Ovary (tissue), 9 donors: ENCODE data around the gene CAMSAP3. TPM values are rescaled to one million over a fixed set of nuclear protein-coding genes. Genes with fewer than 3 reads are reported as not detected.

Experiments
- DNase-seq, 5 donors: peaks; one replicate each; pipeline ENCODE4 v3.0.0-alpha.2; 2019 to 2020
- H3K27ac ChIP-seq, 2 donors: fragments of 200-600 bp; one replicate each; pipeline versions ENCODE4 v1.5.1 to v1.8.0; 2019 to 2022
- H3K27me3 ChIP-seq: fragments of 200-600 bp; one replicate; pipeline ENCODE4 v1.8.0; 2022
- H3K36me3 ChIP-seq: fragments of 200-600 bp; sonication (generic); one replicate; pipeline ENCODE4 v1.5.1; 2019
- H3K4me1 ChIP-seq: one replicate; pipeline ENCODE4 v1.8.1; 2013; ENCODE audit warnings: mild to moderate bottlenecking, moderate library complexity; ENCODE audit not compliant: insufficient read depth
- H3K4me3 ChIP-seq: fragments of 200-600 bp; sonication (generic); one replicate; pipeline ENCODE4 v1.5.1; 2017
- H3K9me3 ChIP-seq, 2 donors: fragments of 200-600 bp in 1 of 2; sonication (generic) in 1 of 2; one replicate each; pipeline versions ENCODE4 v1.5.1 to v1.8.1; 2013 to 2019; ENCODE audit warnings: mild to moderate bottlenecking in 1 of 2, moderate library complexity in 1 of 2
- CTCF ChIP-seq, 3 donors: fragments of 450-650 bp in 2 of 3; fragments of 200-600 bp in 1 of 3; IDR thresholded peaks; one replicate each; pipeline versions ENCODE4 v1.5.1 to v1.8.0; 2016 to 2022; ENCODE audit warnings: antibody characterized with exemption in 3 of 3, mild to moderate bottlenecking in 1 of 3
- EP300 ChIP-seq: sonication (generic); formaldehyde crosslinking; IDR thresholded peaks from one replicate; pipeline ENCODE4 v1.6.1; 2017; ENCODE audit warnings: antibody characterized with exemption
- POLR2A ChIP-seq: fragments of 450-650 bp; IDR thresholded peaks from one replicate; pipeline ENCODE4 v1.6.1; 2017; ENCODE audit warnings: antibody characterized with exemption, mild to moderate bottlenecking, moderate library complexity
- WGBS, 3 donors: extraction: QIAGEN DNeasy Blood & Tissue Kit in 1 of 3; methylation state at CpG; one replicate each; pipeline versions ENCODE4 v1.1.5 to v1.1.7; 2013 to 2017; 5-methylcytosine and 5-hydroxymethylcytosine counted together
- intact Hi-C, 4 donors: fragments of 100-400 bp; cut with DNase I; formaldehyde crosslinking; loops; one replicate each; pipeline versions ENCODE4 v1.11.0 to v1.15.1; 2022 to 2023
- polyA plus RNA-seq, 2 donors: library from polyadenylated mRNA; stranded (reverse); fragments of 200-250 nt in 1 of 2; fragments of 350-450 nt in 1 of 2; fragmentation: Illumina TruSeq in 1 of 2; extraction: RNeasy Lipid Tissue Mini Kit (QIAGEN cat#74804) in 1 of 2; gene quantifications; one replicate each; pipeline ENCODE4 v1.2.3, GENCODE V29; 2013 to 2014
- total RNA-seq, 7 donors: library from RNA; depleted of rRNA in 2 of 7; stranded (reverse); fragments of >200 nt in 2 of 7; fragmentation: NEBNext Ultra II Directional in 3 of 7; extraction: Animal tissue kit (Norgen Biotek cat#: 25700) in 3 of 7; gene quantifications; one replicate each; pipeline versions ENCODE4 v1.1.0 to v1.2.4, GENCODE V29; 2016 to 2023
- donor health status: DM: no; HTN: no; CAD: no; lungs with moderate emphysema.
- donor health status: DM: no; HTN: no; CAD: no.
- donor health status: Bipolar disorder and iron deficiency.
- donor health status: DM: yes; HTN: yes; CAD: no.
- donor health status: DM: no; HTN: no; CAD: no.
- donor health status: DM: yes; HTN: yes; CAD: no.

CAMSAP3 gene
- total and polyA plus RNA-seq, 9 donors, result 0.08 to 8.2 (median 1.4) TPM

GRCh38 chr19:7554990-7555864 lies 40.4 kb upstream of the CAMSAP3 start:
- DNase-seq, result peak in 3 of 5 donors; percentile 13 to 51 (median 37)
- Histone ChIP-seq H3K36me3 (no peaks in the 10 kb centered on the region), H3K4me1 (no peaks in the 10 kb centered on the region), H3K4me3 (no peak overlapping the region), H3K9me3 (no peaks in the 10 kb centered on the region), H3K27me3 (no peaks in the 10 kb centered on the region), H3K27ac (no peak overlapping the region)
- WGBS, 3 donors, result 69 to 80% (median 73%) methylated on average over 46 to 62 of the region's 62 CpGs
- intact Hi-C loops, result no loop called here
- no peak for TF ChIP-seq CTCF (IDR thresholded peaks at IDR 0.05)
- TF ChIP-seq POLR2A, result no peak
- no peak for TF ChIP-seq EP300

GRCh38 chr19:7556696-7557315 lies 38.9 kb upstream of the CAMSAP3 start:
- intact Hi-C loops, result no loop called here
- no peaks in the 10 kb centered on the region for H3K27me3 ChIP-seq
- no peaks in the 10 kb centered on the region for H3K4me1 ChIP-seq
- no peaks in the 10 kb centered on the region for H3K36me3 ChIP-seq
- no peak overlapping the region for H3K27ac ChIP-seq
- no peaks in the 10 kb centered on the region for H3K9me3 ChIP-seq
- TF ChIP-seq EP300 (no peak), POLR2A (no peak), CTCF (IDR thresholded peaks at IDR 0.05) (no peak)
- no peak overlapping the region for H3K4me3 ChIP-seq
- peak in 2 of 5 donors; percentile 35 to 37 for DNase-seq
- 94 to 95% (median 94%) methylated on average over 54 of the region's 54 CpGs for WGBS, 3 donors

GRCh38 chr19:7558667-7559066 lies 37.0 kb upstream of the CAMSAP3 start:
- 91 to 96% (median 95%) methylated on average over 18 of the region's 18 CpGs for WGBS, 3 donors
- no peak for TF ChIP-seq CTCF (IDR thresholded peaks at IDR 0.05)
- TF ChIP-seq EP300, result no peak
- no peak for TF ChIP-seq POLR2A
- H3K27me3 ChIP-seq, result no peaks in the 10 kb centered on the region
- no peaks in the 10 kb centered on the region for H3K4me1 ChIP-seq
- H3K9me3 ChIP-seq, result no peaks in the 10 kb centered on the region
- no peaks in the 10 kb centered on the region for H3K36me3 ChIP-seq
- no peak overlapping the region for H3K4me3 ChIP-seq
- DNase-seq, result no peak
- intact Hi-C loops, result no loop called here
- no peak overlapping the region for H3K27ac ChIP-seq

GRCh38 chr19:7559102-7559501 lies 36.6 kb upstream of the CAMSAP3 start:
- no peaks in the 10 kb centered on the region for H3K4me1 ChIP-seq
- no peaks in the 10 kb centered on the region for H3K36me3 ChIP-seq
- no peaks in the 10 kb centered on the region for H3K9me3 ChIP-seq
- 58 to 72% (median 71%) methylated on average over 4 of the region's 4 CpGs for whole genome bisulfite sequencing, 3 donors
- intact Hi-C loops, result no loop called here
- H3K27me3 ChIP-seq, result no peaks in the 10 kb centered on the region
- no peak for TF ChIP-seq CTCF (IDR thresholded peaks at IDR 0.05)
- TF ChIP-seq POLR2A, result no peak
- TF ChIP-seq EP300, result no peak
- DNase-seq, result no peak
- H3K4me3 ChIP-seq, result no peak overlapping the region
- no peak overlapping the region for H3K27ac ChIP-seq
